Measurements from ENCODE around the gene DIAPH3.

GRCh38 chr13:59658027-59658737 lies 505.5 kb downstream of the DIAPH3 start:
- TF ChIP-seq TAF1 (IDR thresholded peaks at IDR 0.05; ENCODE audit: borderline replicate concordance, low read depth, low read length) (no peak), CTCF (IDR thresholded peaks at IDR 0.05) (no peak), POLR2AphosphoS5 (IDR thresholded peaks at IDR 0.05; ENCODE audit: low read depth, low read length) (no peak), EP300 (IDR thresholded peaks at IDR 0.05; ENCODE audit: borderline replicate concordance in 1 of 2, low read depth in 1 of 2, low read length in 1 of 2) (no peak), REST (IDR thresholded peaks at IDR 0.05; ENCODE audit: low read depth, low read length) (no peak), FOXM1 (IDR thresholded peaks at IDR 0.05; ENCODE audit: low read depth) (no peak), EZH2phosphoT487 (IDR thresholded peaks at IDR 0.05; ENCODE audit: borderline replicate concordance, low read depth) (no peak), YY1 (IDR thresholded peaks at IDR 0.05; ENCODE audit: low read depth) (no peak), RAD21 (IDR thresholded peaks at IDR 0.05; ENCODE audit: low read length) (no peak), GATA2 (CRISPR knock-in tag; IDR thresholded peaks at IDR 0.05) (no peak), GABPA (IDR thresholded peaks at IDR 0.05; ENCODE audit: low read depth) (no peak), PBX3 (IDR thresholded peaks at IDR 0.05) (no peak)

Measured in SK-N-SH (cell line).